ENCODE results near the gene PCDH7. TPM values are rescaled to one million over a fixed set of nuclear protein-coding genes. Genes with fewer than 3 reads are reported as not detected.

Gene PCDH7
- total RNA-seq, result 1 to 10 TPM in 2 of 4 donors, under 1 TPM in 2; 0.69 to 4.5 (median 2.2) TPM

GRCh38 chr4:30720021-30720660 is at the start of gene PCDH7:
PCDH7 (plus strand) TSS chr4:30720369; CDS start chr4:30721423, 1,054 bp downstream.
- no peak for DNase-seq (ENCODE audit: low spot score)
- peak; percentile 7 for ATAC-seq (ENCODE audit: low FRiP score)
- TF ChIP-seq CTCF (IDR thresholded peaks at IDR 0.05), result no peak

GRCh38 chr4:30671926-30672448 is 48.2 kb upstream of the PCDH7 start:
- ATAC-seq (ENCODE audit: low FRiP score) (no peak), DNase-seq (ENCODE audit: low spot score) (no peak)
- TF ChIP-seq CTCF (IDR thresholded peaks at IDR 0.05), result no peak

- TF ChIP-seq CTCF (IDR thresholded peaks at IDR 0.05), result no peak
- DNase-seq (ENCODE audit: low spot score) (no peak), ATAC-seq (ENCODE audit: low FRiP score) (no peak)
Measured at GRCh38 chr4:30696191-30696590, 24.0 kb upstream of the PCDH7 start.

GRCh38 chr4:30714408-30715031 is 5.6 kb upstream of the PCDH7 start:
- ATAC-seq (ENCODE audit: low FRiP score) (peak; percentile 49), DNase-seq (ENCODE audit: low spot score) (no peak)
- TF ChIP-seq CTCF (IDR thresholded peaks at IDR 0.05), result no peak

- no peak for TF ChIP-seq CTCF (IDR thresholded peaks at IDR 0.05)
- DNase-seq (ENCODE audit: low spot score), result no peak
- ATAC-seq (ENCODE audit: low FRiP score), result no peak
Measured at GRCh38 chr4:30716158-30716557, 4.0 kb upstream of the PCDH7 start.

- DNase-seq (ENCODE audit: low spot score), result no peak
- no peak for TF ChIP-seq CTCF (IDR thresholded peaks at IDR 0.05)
- ATAC-seq (ENCODE audit: low FRiP score), result no peak
Measured at GRCh38 chr4:30716681-30717207, 3.4 kb upstream of the PCDH7 start.

Measured in omental fat pad (tissue), 4 donors.